ENCODE results near the gene ZNRF1. TPM values are rescaled to one million over a fixed set of nuclear protein-coding genes. Genes with fewer than 3 reads are reported as not detected.

Gene ZNRF1
- total and polyA plus RNA-seq, 2 of the 4 experiments (the other 2 are of a cell fraction) = 8.2 to 20.7 TPM

DNA sequence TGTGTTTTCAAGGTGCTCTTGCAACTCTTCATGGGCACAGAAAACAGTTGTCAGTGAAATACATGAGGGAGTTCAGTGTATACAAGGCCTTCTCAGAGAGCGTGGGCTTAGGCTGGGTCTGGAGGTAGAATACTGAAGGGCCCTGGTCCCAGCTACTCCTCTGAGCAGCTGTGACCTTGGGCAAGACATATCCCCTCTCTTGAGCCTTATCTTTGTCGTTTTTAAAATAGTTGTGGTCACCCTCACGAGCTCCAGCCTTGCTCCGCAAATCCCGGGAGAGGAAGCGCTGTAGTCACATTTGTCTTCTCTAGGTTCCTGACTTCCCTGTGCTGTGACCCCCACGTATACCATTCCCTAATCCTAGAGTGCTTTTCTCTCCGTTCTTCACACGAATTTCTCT, 3.6 kb downstream of the ZNRF1 start (continued):
- no peak for TF ChIP-seq RAD21 (IDR thresholded peaks at IDR 0.05; ENCODE audit: low read length)
- TF ChIP-seq, protein P1, sequence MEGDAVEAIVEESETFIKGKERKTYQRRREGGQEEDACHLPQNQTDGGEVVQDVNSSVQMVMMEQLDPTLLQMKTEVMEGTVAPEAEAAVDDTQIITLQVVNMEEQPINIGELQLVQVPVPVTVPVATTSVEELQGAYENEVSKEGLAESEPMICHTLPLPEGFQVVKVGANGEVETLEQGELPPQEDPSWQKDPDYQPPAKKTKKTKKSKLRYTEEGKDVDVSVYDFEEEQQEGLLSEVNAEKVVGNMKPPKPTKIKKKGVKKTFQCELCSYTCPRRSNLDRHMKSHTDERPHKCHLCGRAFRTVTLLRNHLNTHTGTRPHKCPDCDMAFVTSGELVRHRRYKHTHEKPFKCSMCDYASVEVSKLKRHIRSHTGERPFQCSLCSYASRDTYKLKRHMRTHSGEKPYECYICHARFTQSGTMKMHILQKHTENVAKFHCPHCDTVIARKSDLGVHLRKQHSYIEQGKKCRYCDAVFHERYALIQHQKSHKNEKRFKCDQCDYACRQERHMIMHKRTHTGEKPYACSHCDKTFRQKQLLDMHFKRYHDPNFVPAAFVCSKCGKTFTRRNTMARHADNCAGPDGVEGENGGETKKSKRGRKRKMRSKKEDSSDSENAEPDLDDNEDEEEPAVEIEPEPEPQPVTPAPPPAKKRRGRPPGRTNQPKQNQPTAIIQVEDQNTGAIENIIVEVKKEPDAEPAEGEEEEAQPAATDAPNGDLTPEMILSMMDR (conservative IDR thresholded peaks at IDR 0.05; ENCODE audit: low read depth, low read length) = no peak

DNA sequence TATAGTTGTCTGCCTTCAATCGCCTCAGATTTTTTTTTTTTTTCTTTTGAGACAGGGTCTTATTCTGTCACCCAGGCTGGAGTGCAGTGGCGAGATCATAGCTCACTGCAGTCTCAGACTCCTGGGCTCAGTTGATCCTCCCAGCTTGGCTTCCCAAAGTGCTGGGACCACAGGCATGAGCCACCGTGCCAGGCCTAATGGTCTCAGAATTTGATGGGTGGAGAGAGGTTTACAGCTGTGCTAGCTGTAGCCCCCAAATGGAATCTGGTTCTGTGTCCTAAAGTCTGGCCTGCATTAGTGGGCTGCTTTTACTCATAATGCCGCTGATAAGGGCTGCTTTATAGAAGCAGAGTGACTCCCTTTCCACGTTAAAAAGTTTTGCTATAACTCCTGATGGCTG, 5.1 kb downstream of the ZNRF1 start:
- H2BK15ac ChIP-seq (ENCODE audit: low read depth, low read length) = no peak overlapping the region
- intact Hi-C loops (cut with micrococcal nuclease) = no loop called here
- H2BK5ac ChIP-seq (ENCODE audit: low read depth, low read length, poor library complexity, severe bottlenecking) = no peak overlapping the region
- peaks cover 11% of the 10 kb centered on the region for H3K9me1 ChIP-seq (ENCODE audit: insufficient read depth, low read length)
- no peak overlapping the region for H4K91ac ChIP-seq (ENCODE audit: insufficient read depth, low read depth, low read length)
- H3K14ac ChIP-seq (replicated peaks; ENCODE audit: low read depth, low read length) = no peak overlapping the region
- H3K18ac ChIP-seq (ENCODE audit: low read depth, low read length) = no peak overlapping the region
- H2BK120ac ChIP-seq (ENCODE audit: low read depth, low read length) = no peak overlapping the region
- H3K4me1 ChIP-seq (ENCODE audit: control insufficient read depth, insufficient read depth, low read length) = peaks cover 10% of the 10 kb centered on the region
- no peak overlapping the region for H3K4me3 ChIP-seq (ENCODE audit: insufficient read depth, low read depth, low read length)
- no peak for DNase-seq
- H3K9me3 ChIP-seq (ENCODE audit: control insufficient read depth, insufficient read depth, low read length) = no peaks in the 10 kb centered on the region
- H3K79me1 ChIP-seq (ENCODE audit: low read depth in 1 of 2, low read length in 2 of 2) = peaks cover 52 to 80% of the 10 kb centered on the region in 2 experiments
- no peak overlapping the region for H2AK5ac ChIP-seq (ENCODE audit: low read depth, low read length)
- H3K23ac ChIP-seq (ENCODE audit: low read depth, low read length) = no peak overlapping the region
- in situ Hi-C loops (cut with MboI; ENCODE audit: low sequenced_read_pairs) = loop anchor here (5.0 kb wide), 1 partner anchor 103 kb away; no protein-coding TSS in a partner anchor
- ATAC-seq (ENCODE audit: low read depth) = no peak
- no peak for TF ChIP-seq MXI1 (IDR thresholded peaks at IDR 0.05; ENCODE audit: borderline replicate concordance, low read depth, low read length)
- TF ChIP-seq RAD21 (IDR thresholded peaks at IDR 0.05; ENCODE audit: low read length) = no peak
- TF ChIP-seq, protein P1 (conservative IDR thresholded peaks at IDR 0.05; ENCODE audit: low read depth, low read length) = no peak
- H2AK9ac ChIP-seq (replicated peaks; ENCODE audit: low read depth, low read length, poor library complexity) = no peak overlapping the region
- no peak overlapping the region for H3K27ac ChIP-seq (ENCODE audit: insufficient read depth, low read length)
- no TSS peak for BruUV-seq (replicated peaks)
- no peak overlapping the region for H3K4ac ChIP-seq (ENCODE audit: low read depth, low read length)
- dilution Hi-C loops (cut with HindIII; ENCODE audit: low sequenced_read_pairs, unreplicated experiment) = no loop called here
- 80% methylated on average over 2 of the region's 5 CpGs; no CpG with 5 or more reads in 1 of the 2 experiments for WGBS, 2 experiments (ENCODE audit: extremely low coverage in 2 of 2, insufficient read length in 1 of 2)
- H3K56ac ChIP-seq (ENCODE audit: extremely low read depth, insufficient read depth, low read length) = no peak overlapping the region
- no peak overlapping the region for H2AFZ ChIP-seq (replicated peaks; ENCODE audit: low read length, poor library complexity)
- H3K9ac ChIP-seq (ENCODE audit: low read depth, low read length) = no peak overlapping the region
- ChIA-PET CTCF (no interaction called here), POLR2A (ENCODE audit: unreplicated experiment) (no interaction called here)
- H4K5ac ChIP-seq (ENCODE audit: low read depth, low read length) = no peak overlapping the region
- no peak overlapping the region for H3K4me2 ChIP-seq (ENCODE audit: low read depth, low read length)
- H3K36me3 ChIP-seq (ENCODE audit: control insufficient read depth, insufficient read depth, low read length) = peaks cover 4% of the 10 kb centered on the region; the same call in 1 of the 2 replicates
- H2BK20ac ChIP-seq (ENCODE audit: low read depth, low read length) = no peak overlapping the region
- H4K8ac ChIP-seq (ENCODE audit: low read depth in 2 of 2, low read length in 2 of 2) = no peak overlapping the region
- no peaks in the 10 kb centered on the region for H3K27me3 ChIP-seq (ENCODE audit: control insufficient read depth, insufficient read depth, low read length)
- H4K20me1 ChIP-seq (ENCODE audit: insufficient read depth, low read length) = peaks cover 64% of the 10 kb centered on the region
